ENCODE data around the gene DEFB119. TPM values are rescaled to one million over a fixed set of nuclear protein-coding genes. Genes with fewer than 3 reads are reported as not detected.
"Not testable (repeated sequence)": the region's sequence is repeated elsewhere in the genome, so short reads cannot be mapped to it uniquely, and the experiment has no call there.

DEFB119 gene, protein sequence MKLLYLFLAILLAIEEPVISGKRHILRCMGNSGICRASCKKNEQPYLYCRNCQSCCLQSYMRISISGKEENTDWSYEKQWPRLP
- total RNA-seq = not detected

GRCh38 chr20:31390490-31390889 lies at the start of gene DEFB119:
DEFB119 (minus strand) TSS chr20:31390590; CDS start chr20:31390483, 107 bp downstream.
- Mint-ChIP-seq H3K4me3 (no peak within 1 kb of the TSS), H3K27me3 (ENCODE audit: low read depth) (peaks cover 15% of the 10 kb centered on the region), H3K4me1 (ENCODE audit: low read depth) (no peaks in the 10 kb centered on the region), H3K36me3 (ENCODE audit: insufficient read depth) (no peaks in the 10 kb centered on the region), H3K9me3 (no peaks in the 10 kb centered on the region)
- ATAC-seq (no peak), DNase-seq (no peak)

GRCh38 chr20:31430568-31431115 lies 40.3 kb upstream of the DEFB119 start:
- Mint-ChIP-seq H3K27me3 (ENCODE audit: low read depth) (peaks cover 18% of the 10 kb centered on the region), H3K4me1 (ENCODE audit: low read depth) (no peaks in the 10 kb centered on the region), H3K4me3 (no peak overlapping the region), H3K9me3 (no peaks in the 10 kb centered on the region), H3K36me3 (ENCODE audit: insufficient read depth) (no peaks in the 10 kb centered on the region)
- DNase-seq (no peak), ATAC-seq (no peak)

DNA sequence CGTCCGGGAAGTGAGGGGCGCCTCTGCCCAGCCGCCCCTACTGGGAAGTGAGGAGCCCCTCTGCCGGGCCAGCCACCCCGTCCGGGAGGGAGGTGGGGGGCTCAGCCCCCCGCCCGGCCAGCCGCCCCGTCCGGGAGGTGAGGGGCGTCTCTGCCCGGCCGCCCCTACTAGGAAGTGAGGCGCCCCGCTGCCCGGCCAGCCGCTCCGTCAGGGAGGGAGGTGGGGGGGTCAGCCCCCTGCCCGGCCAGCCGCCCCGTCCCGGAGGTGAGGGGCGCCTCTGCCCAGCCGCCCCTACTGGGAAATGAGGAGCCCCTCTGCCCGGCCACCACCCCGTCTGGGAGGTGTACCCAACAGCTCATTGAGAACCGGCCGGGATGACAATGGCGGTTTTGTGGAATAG lies 37.2 kb upstream of the DEFB119 start:
- not testable (repeated sequence) for H3K4me3 Mint-ChIP-seq; DNase-seq; H3K4me1 Mint-ChIP-seq (ENCODE audit: low read depth); H3K9me3 Mint-ChIP-seq; H3K36me3 Mint-ChIP-seq (ENCODE audit: insufficient read depth); H3K27me3 Mint-ChIP-seq (ENCODE audit: low read depth); ATAC-seq

DNA sequence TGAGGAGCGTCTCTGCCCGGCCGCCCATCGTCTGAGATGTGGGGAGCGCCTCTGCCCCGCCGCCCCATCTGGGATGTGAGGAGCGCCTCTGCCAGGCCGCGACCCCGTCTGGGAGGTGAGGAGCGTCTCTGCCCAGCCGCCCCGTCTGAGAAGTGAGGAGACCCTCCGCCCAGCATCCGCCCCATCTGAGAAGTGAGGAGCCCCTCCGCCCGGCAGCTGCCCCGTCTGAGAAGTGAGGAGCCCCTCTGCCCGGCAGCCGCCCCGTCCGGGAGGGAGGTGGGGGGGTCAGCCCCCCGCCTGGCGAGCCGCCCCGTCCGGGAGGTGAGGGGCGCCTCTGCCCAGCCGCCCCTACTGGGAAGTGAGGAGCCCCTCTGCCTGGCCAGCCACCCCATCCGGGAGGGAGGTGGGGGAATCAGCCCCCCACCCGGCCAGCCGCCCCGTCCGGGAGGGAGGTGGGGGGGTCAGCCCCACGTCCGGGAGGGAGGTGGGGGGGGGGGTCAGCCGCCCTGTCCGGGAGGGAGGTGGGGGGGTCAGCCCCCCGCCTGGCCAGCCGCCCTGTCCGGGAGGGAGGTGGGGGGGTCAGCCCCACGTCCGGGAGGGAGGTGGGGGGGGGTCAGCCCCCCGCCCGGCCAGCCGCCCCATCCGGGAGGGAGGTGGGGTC lies 36.6 kb upstream of the DEFB119 start:
- DNase-seq; H3K4me3 Mint-ChIP-seq; H3K9me3 Mint-ChIP-seq; H3K27me3 Mint-ChIP-seq (ENCODE audit: low read depth); H3K4me1 Mint-ChIP-seq (ENCODE audit: low read depth); ATAC-seq; H3K36me3 Mint-ChIP-seq (ENCODE audit: insufficient read depth): not testable (repeated sequence)

GRCh38 chr20:31425797-31426196 lies 35.4 kb upstream of the DEFB119 start:
- Mint-ChIP-seq H3K4me3 (no peak overlapping the region), H3K36me3 (ENCODE audit: insufficient read depth) (no peaks in the 10 kb centered on the region)
- ATAC-seq = no peak

GRCh38 chr20:31418307-31418706 lies 27.9 kb upstream of the DEFB119 start:
- no peaks in the 10 kb centered on the region for H3K36me3 Mint-ChIP-seq (ENCODE audit: insufficient read depth)
- no peaks in the 10 kb centered on the region for H3K4me1 Mint-ChIP-seq (ENCODE audit: low read depth)
- ATAC-seq (no peak), DNase-seq (no peak)
- H3K4me3 Mint-ChIP-seq = no peak overlapping the region
- H3K9me3 Mint-ChIP-seq = no peaks in the 10 kb centered on the region
- peaks cover 15% of the 10 kb centered on the region for H3K27me3 Mint-ChIP-seq (ENCODE audit: low read depth)

More at GRCh38 chr20:31425797-31426196, 35.4 kb upstream of the DEFB119 start:
- H3K4me1 Mint-ChIP-seq (ENCODE audit: low read depth) = no peaks in the 10 kb centered on the region
- no peaks in the 10 kb centered on the region for H3K9me3 Mint-ChIP-seq
- no peak for DNase-seq
- H3K27me3 Mint-ChIP-seq (ENCODE audit: low read depth) = no peaks in the 10 kb centered on the region

DNA sequence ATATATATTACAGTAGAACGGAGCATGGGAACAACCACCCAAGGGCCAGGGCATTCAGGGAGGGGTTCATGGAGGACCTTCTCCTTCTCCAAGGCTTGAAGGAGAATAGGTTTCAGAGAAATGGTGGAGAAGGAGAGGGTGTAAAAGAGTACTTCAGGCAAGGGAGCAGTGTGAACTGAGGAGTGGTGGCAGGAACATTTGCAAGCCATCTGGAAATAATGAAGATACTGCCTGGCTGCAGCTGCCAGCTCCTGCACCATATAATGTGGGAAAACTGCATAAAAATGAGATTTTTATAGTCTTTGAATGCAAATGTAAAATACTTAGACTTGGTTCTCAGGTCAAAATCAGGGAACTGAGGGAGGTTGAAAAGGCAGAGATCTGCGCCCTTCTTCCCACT lies 25.3 kb upstream of the DEFB119 start:
- ATAC-seq = no peak
- H3K9me3 Mint-ChIP-seq = no peaks in the 10 kb centered on the region
- H3K36me3 Mint-ChIP-seq (ENCODE audit: insufficient read depth) = no peaks in the 10 kb centered on the region
- no peaks in the 10 kb centered on the region for H3K4me1 Mint-ChIP-seq (ENCODE audit: low read depth)
- H3K4me3 Mint-ChIP-seq = no peak overlapping the region
- H3K27me3 Mint-ChIP-seq (ENCODE audit: low read depth) = peaks cover 15% of the 10 kb centered on the region
- no peak for DNase-seq

GRCh38 chr20:31414381-31414780 lies 24.0 kb upstream of the DEFB119 start:
- Mint-ChIP-seq H3K4me3 (no peak overlapping the region), H3K4me1 (ENCODE audit: low read depth) (no peaks in the 10 kb centered on the region), H3K36me3 (ENCODE audit: insufficient read depth) (no peaks in the 10 kb centered on the region), H3K27me3 (ENCODE audit: low read depth) (peaks cover 15% of the 10 kb centered on the region), H3K9me3 (no peaks in the 10 kb centered on the region)
- DNase-seq (no peak), ATAC-seq (no peak)

DNA sequence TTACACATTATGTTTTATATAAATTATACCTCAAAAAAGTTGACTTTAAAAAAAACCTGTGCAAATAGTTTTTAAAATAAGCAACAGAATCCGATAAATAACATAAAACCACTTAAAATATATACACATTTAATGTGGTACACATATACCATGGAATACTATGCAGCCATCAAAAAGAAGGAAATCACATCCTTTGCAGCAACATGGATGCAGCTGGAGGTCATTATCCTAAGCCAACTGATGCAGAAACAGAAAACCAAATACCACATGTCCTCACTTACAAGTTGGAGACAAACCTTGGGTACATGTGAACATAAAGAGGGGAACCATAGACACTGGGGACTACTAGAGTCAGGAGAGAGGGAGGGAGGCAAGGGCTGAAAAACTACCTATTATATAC lies 19.6 kb upstream of the DEFB119 start:
- ATAC-seq (no peak), DNase-seq (no peak)
- Mint-ChIP-seq H3K9me3 (no peaks in the 10 kb centered on the region), H3K27me3 (ENCODE audit: low read depth) (peaks cover 20% of the 10 kb centered on the region), H3K36me3 (ENCODE audit: insufficient read depth) (no peaks in the 10 kb centered on the region), H3K4me1 (ENCODE audit: low read depth) (no peaks in the 10 kb centered on the region), H3K4me3 (no peak overlapping the region)

DNA sequence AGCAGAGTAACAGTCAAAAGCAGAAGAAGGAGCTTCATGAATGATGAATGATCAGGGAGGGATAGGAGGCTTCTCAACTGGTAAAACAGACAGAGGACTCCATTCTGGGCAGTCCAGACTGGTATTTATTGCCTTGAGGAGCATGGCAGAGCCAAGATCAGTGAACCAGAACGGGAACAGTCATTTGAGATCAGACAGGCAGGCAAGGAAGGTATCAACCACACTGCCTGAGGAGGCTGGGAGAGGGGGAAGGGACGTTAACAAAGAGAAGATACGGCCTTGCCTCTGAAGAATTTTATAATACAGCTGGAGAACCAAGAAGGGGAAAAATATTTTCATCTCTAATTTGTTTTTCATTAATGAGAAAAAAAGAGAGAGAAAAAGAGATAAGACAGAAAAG lies 15.7 kb upstream of the DEFB119 start, which contains the start of gene DEFB121:
TSS of gene DEFB121 (minus strand) at position 101 of the 400 bp plus-strand sequence. CDS start at position 38, 63 bp downstream.
- Mint-ChIP-seq H3K9me3 (no peaks in the 10 kb centered on the region), H3K4me1 (ENCODE audit: low read depth) (no peaks in the 10 kb centered on the region), H3K27me3 (ENCODE audit: low read depth) (peaks cover 16% of the 10 kb centered on the region), H3K36me3 (ENCODE audit: insufficient read depth) (no peaks in the 10 kb centered on the region), H3K4me3 (no peak within 1 kb of the TSS)
- DNase-seq = no peak
- ATAC-seq = no peak

DNA sequence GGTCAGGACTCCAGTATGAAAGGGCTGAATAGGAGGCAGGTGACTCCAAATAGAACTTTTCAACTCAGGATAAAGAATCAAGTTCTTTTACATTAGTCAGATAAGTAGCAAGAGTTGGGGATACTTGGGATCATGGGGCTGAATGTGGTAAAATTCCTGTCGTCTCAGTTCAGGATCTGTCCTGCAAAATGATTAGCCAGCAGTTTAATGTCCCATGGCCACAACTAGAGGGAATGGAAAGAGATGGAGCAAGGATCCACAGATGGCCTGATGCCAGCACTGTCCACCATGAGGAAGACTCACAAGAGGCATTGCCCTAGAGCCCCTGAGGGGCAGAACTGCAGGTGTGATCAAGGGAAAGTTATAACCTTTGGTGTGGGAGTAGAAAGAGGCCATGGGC lies 13.5 kb upstream of the DEFB119 start:
- Mint-ChIP-seq H3K4me3 (no peak overlapping the region), H3K9me3 (no peaks in the 10 kb centered on the region), H3K36me3 (ENCODE audit: insufficient read depth) (no peaks in the 10 kb centered on the region), H3K4me1 (ENCODE audit: low read depth) (no peaks in the 10 kb centered on the region), H3K27me3 (ENCODE audit: low read depth) (peaks cover 15% of the 10 kb centered on the region)
- DNase-seq (no peak), ATAC-seq (no peak)

GRCh38 chr20:31394900-31395299 lies 4.5 kb upstream of the DEFB119 start:
- Mint-ChIP-seq H3K4me1 (ENCODE audit: low read depth) (no peaks in the 10 kb centered on the region), H3K4me3 (no peak overlapping the region), H3K36me3 (ENCODE audit: insufficient read depth) (no peaks in the 10 kb centered on the region), H3K27me3 (ENCODE audit: low read depth) (peaks cover 18% of the 10 kb centered on the region), H3K9me3 (no peaks in the 10 kb centered on the region)
- no peak for DNase-seq
- no peak for ATAC-seq

DNA sequence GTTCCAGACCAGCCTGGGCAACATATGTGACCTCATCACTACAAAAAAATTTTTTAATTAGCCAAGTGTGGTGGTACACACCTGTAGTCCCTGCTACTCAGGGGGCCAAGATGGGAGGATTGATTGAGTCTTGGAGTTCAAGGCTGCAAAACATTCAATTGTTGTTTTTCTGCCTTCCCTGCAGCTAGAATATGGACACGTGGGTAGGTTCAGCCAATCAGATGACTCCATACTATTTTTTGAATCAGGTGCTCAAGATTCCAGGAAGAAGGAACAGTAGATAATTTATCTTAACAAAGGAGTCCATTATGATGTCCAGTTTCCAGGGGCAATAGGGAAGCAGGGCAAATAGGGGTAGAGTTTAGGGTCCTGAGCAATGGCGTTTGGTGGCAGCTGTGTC lies 2.4 kb upstream of the DEFB119 start:
- ATAC-seq = no peak
- Mint-ChIP-seq H3K27me3 (ENCODE audit: low read depth) (peaks cover 19% of the 10 kb centered on the region), H3K36me3 (ENCODE audit: insufficient read depth) (no peaks in the 10 kb centered on the region), H3K4me3 (no peak overlapping the region), H3K9me3 (no peaks in the 10 kb centered on the region), H3K4me1 (ENCODE audit: low read depth) (no peaks in the 10 kb centered on the region)
- no peak for DNase-seq

DNA sequence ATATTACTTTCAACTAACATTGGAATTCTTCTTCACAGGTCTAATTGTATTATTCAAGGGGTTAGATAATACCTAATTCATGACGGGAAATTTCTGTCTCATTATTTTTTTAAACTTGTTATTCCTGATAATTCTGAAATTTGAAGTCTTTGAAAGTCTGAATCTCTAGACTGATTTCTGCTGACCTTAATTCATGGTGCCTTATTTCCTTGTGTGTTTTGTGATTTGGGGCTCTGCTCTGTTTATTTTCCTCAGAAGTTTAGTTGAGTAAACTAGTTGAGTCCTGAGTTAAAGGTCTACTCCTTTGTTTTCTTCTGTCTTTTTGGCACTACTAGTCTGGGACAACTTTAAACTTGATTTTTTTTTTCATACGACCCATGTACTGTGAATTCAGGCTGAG lies 16.0 kb downstream of the DEFB119 start:
- peaks cover 13% of the 10 kb centered on the region for H3K9me3 Mint-ChIP-seq
- H3K4me1 Mint-ChIP-seq (ENCODE audit: low read depth) = no peaks in the 10 kb centered on the region
- ATAC-seq (no peak), DNase-seq (no peak)
- no peak overlapping the region for H3K4me3 Mint-ChIP-seq
- peaks cover 2% of the 10 kb centered on the region for H3K36me3 Mint-ChIP-seq (ENCODE audit: insufficient read depth)
- no peaks in the 10 kb centered on the region for H3K27me3 Mint-ChIP-seq (ENCODE audit: low read depth)

- H3K4me1 Mint-ChIP-seq (ENCODE audit: low read depth) = no peaks in the 10 kb centered on the region
- H3K4me3 Mint-ChIP-seq = no peak within 1 kb of the TSS
- no peaks in the 10 kb centered on the region for H3K36me3 Mint-ChIP-seq (ENCODE audit: insufficient read depth)
- ATAC-seq = no peak
- no peak for DNase-seq
- H3K27me3 Mint-ChIP-seq (ENCODE audit: low read depth) = no peaks in the 10 kb centered on the region
- peaks cover 5% of the 10 kb centered on the region for H3K9me3 Mint-ChIP-seq
These were observed 22.1 kb downstream of the DEFB119 start, which contains the start of gene DEFB118 for GRCh38 chr20:31368301-31368700. DEFB118 (plus strand) TSS chr20:31368601; CDS start chr20:31368651, 50 bp downstream.
